NB4 (cell line): ENCODE data around the gene TXNDC5.
A peak's percentile ranks its signal among the peaks of the same experiment; 100 is the strongest.

Experiments used
- DNase-seq: peaks from one replicate; pipeline ENCODE4 v3.0.0; 2010; ENCODE audit warnings: low read depth
- H3K4me3 ChIP-seq: one replicate; pipeline ENCODE4 v1.5.1; 2011; ENCODE audit warnings: mild to moderate bottlenecking, low read depth, low read length, moderate library complexity
- MYC ChIP-seq: IDR thresholded peaks from 2 replicates; pipeline ENCODE4 v1.6.1; 2011; ENCODE audit warnings: low read depth, low read length
- POLR2A ChIP-seq: IDR thresholded peaks from 2 replicates; pipeline ENCODE4 v1.6.1; 2011; ENCODE audit warnings: mild to moderate bottlenecking; ENCODE audit not compliant: insufficient read length; ENCODE audit errors: extremely low read depth
- TF ChIP-seq, protein P1 (sequence below): IDR thresholded peaks from 2 replicates; pipeline ENCODE4 v1.6.1; 2011; ENCODE audit warnings: low read depth, low read length
- TF ChIP-seq, protein P2 (sequence below): IDR thresholded peaks from one replicate; pipeline ENCODE4 v1.5.1; 2012; ENCODE audit warnings: low read depth, low read length

The TXNDC5 gene

DNA sequence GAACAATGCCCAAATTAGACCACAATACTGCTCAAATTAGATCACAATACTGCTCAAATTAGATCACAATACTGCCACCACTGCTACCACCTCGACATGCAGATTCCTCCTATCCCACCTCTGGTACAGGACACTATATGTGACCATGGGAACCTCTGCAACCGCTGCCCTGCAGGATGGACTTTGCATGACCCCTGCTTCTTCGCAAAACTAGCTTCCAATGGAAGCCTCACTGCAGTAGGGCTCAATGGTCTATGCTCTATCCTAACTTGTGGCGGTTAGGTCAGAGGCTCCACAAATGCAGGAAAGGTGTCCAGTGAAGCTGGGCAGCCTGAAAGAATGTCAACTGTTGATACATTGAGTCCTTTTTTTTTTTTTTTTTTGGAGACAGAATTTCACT lies 7.8 kb upstream of the TXNDC5 start:
- H3K4me3 ChIP-seq = no peak overlapping the region
- TF ChIP-seq MYC (no peak), POLR2A (no peak)
- TF ChIP-seq, protein P1, sequence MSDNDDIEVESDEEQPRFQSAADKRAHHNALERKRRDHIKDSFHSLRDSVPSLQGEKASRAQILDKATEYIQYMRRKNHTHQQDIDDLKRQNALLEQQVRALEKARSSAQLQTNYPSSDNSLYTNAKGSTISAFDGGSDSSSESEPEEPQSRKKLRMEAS = no peak
- TF ChIP-seq, protein P2, sequence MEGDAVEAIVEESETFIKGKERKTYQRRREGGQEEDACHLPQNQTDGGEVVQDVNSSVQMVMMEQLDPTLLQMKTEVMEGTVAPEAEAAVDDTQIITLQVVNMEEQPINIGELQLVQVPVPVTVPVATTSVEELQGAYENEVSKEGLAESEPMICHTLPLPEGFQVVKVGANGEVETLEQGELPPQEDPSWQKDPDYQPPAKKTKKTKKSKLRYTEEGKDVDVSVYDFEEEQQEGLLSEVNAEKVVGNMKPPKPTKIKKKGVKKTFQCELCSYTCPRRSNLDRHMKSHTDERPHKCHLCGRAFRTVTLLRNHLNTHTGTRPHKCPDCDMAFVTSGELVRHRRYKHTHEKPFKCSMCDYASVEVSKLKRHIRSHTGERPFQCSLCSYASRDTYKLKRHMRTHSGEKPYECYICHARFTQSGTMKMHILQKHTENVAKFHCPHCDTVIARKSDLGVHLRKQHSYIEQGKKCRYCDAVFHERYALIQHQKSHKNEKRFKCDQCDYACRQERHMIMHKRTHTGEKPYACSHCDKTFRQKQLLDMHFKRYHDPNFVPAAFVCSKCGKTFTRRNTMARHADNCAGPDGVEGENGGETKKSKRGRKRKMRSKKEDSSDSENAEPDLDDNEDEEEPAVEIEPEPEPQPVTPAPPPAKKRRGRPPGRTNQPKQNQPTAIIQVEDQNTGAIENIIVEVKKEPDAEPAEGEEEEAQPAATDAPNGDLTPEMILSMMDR = no peak
- no peak for DNase-seq

DNA sequence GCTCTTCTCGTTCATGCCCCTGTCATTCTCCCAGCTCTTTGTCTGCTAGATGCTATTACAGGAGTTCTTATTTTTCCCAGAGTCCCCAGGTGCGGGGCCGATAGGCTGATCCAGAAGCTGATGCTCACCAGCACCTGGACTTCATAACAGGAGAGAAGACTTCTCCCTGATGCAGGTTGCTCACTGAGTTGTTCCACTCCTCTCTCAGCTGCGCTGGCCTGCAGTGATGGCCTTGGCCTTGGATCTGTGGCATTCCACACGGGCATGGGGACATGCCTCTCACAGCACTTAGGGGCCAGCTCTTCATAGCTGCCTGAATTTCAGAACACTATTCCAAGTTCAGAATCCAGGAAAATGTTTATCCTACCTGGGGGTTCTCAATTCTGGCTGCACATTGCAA lies 7.1 kb upstream of the TXNDC5 start:
- H3K4me3 ChIP-seq = no peak overlapping the region
- no peak for TF ChIP-seq POLR2A
- TF ChIP-seq, protein P1 = no peak
- no peak for TF ChIP-seq MYC
- TF ChIP-seq, protein P2 = no peak
- DNase-seq = no peak

DNA sequence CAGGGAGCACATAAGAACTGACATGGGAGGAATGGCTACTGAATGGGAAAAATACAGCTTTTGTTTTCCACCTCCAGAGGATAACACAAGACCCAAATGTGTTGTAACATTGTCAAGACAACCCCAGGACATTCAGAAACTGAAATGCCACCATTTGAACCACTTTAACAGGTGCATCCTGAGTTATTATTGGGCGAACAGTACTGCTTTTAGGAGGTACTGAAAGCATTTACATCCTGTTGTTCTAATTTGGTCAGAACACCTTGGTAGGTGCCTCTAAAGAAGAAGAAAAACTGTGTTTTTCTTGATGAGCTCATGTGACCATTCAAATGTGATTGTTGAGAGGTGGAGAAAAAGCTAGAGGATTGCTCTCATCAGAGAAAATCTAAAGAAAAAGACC lies 6.4 kb upstream of the TXNDC5 start:
- DNase-seq = no peak
- no peak overlapping the region for H3K4me3 ChIP-seq
- TF ChIP-seq, protein P2 = no peak
- no peak for TF ChIP-seq MYC
- TF ChIP-seq, protein P1 = no peak
- no peak for TF ChIP-seq POLR2A

DNA sequence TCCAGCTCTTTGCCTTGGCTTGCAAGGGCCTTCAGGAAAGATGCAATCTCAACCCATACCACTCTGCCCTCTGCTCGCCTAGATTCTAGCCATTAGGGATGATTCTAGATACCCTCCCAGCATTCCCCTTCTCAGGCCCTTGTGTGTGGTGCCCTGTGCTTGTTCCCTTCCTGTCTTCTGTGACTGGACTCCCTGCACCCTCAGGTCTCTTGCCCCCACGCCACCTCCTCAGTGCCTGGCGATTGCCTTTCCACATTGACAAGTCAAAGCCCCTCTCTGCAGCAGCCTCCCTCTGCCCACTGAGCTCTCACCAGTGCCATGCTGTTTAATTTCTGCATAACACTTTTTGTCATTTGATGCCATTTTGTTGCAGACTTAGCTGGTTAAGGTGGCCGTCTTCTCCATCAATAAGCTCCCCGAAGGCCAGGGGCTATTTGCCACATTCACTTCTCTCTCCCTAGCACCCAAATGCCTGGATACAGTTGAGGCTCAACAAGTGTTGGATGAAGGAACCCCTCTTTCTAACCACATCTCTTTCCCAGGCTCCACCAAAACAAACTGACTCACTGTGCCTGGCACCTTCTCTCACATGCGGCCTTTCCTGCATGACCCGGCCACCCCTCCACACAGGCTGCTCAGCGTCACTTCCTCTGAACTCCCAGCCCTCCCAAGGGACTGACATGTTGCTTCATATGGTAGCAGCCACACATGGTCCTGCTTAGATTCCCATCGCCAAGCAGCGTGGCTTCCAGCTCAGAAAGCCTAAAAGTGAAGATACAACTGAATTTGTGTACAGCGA lies 4.6 kb upstream of the TXNDC5 start:
- TF ChIP-seq, protein P1 = peak; percentile 95
- TF ChIP-seq MYC = peak; percentile 98
- TF ChIP-seq POLR2A = peak; percentile 37
- TF ChIP-seq, protein P2 = no peak
- peak overlapping the region; percentile 13 for H3K4me3 ChIP-seq
- peak; percentile 99 for DNase-seq

DNA sequence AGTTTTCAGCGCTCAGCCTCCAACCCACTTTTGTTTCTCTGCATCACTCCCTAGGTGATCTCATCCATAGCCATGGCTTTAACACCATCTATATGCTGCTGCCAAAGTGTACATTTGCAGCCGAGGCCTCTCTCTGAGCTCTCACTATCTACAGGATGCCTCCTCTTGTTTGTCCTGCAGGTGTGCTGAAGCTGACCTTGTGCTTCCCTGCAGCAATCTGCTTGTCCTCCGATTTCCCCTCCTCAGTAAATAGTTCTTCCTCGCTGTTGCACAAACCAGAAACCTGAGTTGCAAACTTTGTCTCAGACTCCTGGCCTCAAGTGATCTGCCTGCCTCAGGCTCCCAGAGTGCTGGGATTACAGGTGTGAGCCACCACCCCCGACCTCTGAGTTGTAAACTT lies 3.7 kb upstream of the TXNDC5 start:
- H3K4me3 ChIP-seq = no peak overlapping the region
- DNase-seq = no peak
- TF ChIP-seq, protein P1 = no peak
- TF ChIP-seq POLR2A = no peak
- TF ChIP-seq, protein P2 = no peak
- TF ChIP-seq MYC = no peak
